HepG2 (cell line): ENCODE results near the gene PCSK6. TPM values are rescaled to one million over a fixed set of nuclear protein-coding genes. Genes with fewer than 3 reads are reported as not detected.

ENCODE experiments used
- ASH2L ChIP-seq: fragments of 300-600, 200-600 bp; sonication (generic); IDR thresholded peaks from 2 replicates; pipeline ENCODE4 v1.7.0; 2017; ENCODE audit warnings: low read depth, mild to moderate bottlenecking, moderate library complexity, mixed read lengths, low read length; ENCODE audit not compliant: insufficient read length
- ATM ChIP-seq: fragments of 450-650 bp; IDR thresholded peaks from 2 replicates; pipeline ENCODE4 v1.7.1; 2017; ENCODE audit warnings: mild to moderate bottlenecking, borderline replicate concordance
- CHD4 ChIP-seq: fragments of 200-600 bp; sonication (generic); IDR thresholded peaks from 2 replicates; pipeline ENCODE4 v1.7.0; 2017; ENCODE audit warnings: mild to moderate bottlenecking, low read length, borderline replicate concordance
- JUND ChIP-seq: sonication (generic); formaldehyde crosslinking; IDR thresholded peaks from 2 replicates; pipeline ENCODE4 v1.8.0; 2022; ENCODE audit warnings: mild to moderate bottlenecking, missing genetic modification reagents
- KAT2B ChIP-seq: fragments of 150-350 bp; IDR thresholded peaks from 2 replicates; pipeline ENCODE4 v1.6.1; 2014; ENCODE audit warnings: low read depth, low read length, borderline replicate concordance
- KDM6A ChIP-seq: IDR thresholded peaks from 2 replicates; pipeline ENCODE4 v1.6.1; 2016; ENCODE audit warnings: low read depth
- KLF15 ChIP-seq: sonication (generic); formaldehyde crosslinking; IDR thresholded peaks from 2 replicates; pipeline ENCODE4 v1.8.1; 2023; ENCODE audit warnings: borderline replicate concordance, mild to moderate bottlenecking, inconsistent platforms, missing genetic modification reagents, mixed read lengths
- MAF1 ChIP-seq: sonication (generic); formaldehyde crosslinking; IDR thresholded peaks from 2 replicates; pipeline ENCODE4 v1.5.0; 2020; ENCODE audit warnings: missing genetic modification reagents, borderline replicate concordance
- MAFG ChIP-seq: sonication (generic); formaldehyde crosslinking; IDR thresholded peaks from 2 replicates; pipeline ENCODE4 v1.5.1; 2020; ENCODE audit warnings: mild to moderate bottlenecking, missing genetic modification reagents
- MYNN ChIP-seq: sonication (generic); formaldehyde crosslinking; IDR thresholded peaks from 2 replicates; pipeline ENCODE4 v1.4.0; 2020; ENCODE audit warnings: mild to moderate bottlenecking, low read depth, missing genetic modification reagents
- NFRKB ChIP-seq: fragments of 450-650 bp; IDR thresholded peaks from 2 replicates; pipeline ENCODE4 v1.6.1; 2017
- PLRG1 ChIP-seq: fragments of 450-650 bp; conservative IDR thresholded peaks from 2 replicates; pipeline ENCODE4 v1.6.1; 2016
- POLR2A ChIP-seq, 2 experiments: IDR thresholded peaks; 2 replicates each; pipeline ENCODE4 v1.6.1; 2011; ENCODE audit warnings: low read depth in 2 of 2, low read length in 2 of 2, mild to moderate bottlenecking in 1 of 2, moderate library complexity in 1 of 2; ENCODE audit not compliant: insufficient read depth in 1 of 2
- REXO4 ChIP-seq: sonication (generic); formaldehyde crosslinking; IDR thresholded peaks from 2 replicates; pipeline ENCODE4 v1.8.0; 2022; ENCODE audit warnings: missing genetic modification reagents, mild to moderate bottlenecking, borderline replicate concordance
- SIX1 ChIP-seq: sonication (generic); formaldehyde crosslinking; IDR thresholded peaks from 2 replicates; pipeline ENCODE4 v1.4.0; 2020; ENCODE audit warnings: missing genetic modification reagents, borderline replicate concordance
- SRY ChIP-seq: sonication (generic); formaldehyde crosslinking; IDR thresholded peaks from 2 replicates; pipeline ENCODE4 v1.8.0; 2022; ENCODE audit warnings: mild to moderate bottlenecking, missing genetic modification reagents
- ZFAT ChIP-seq: sonication (generic); formaldehyde crosslinking; conservative IDR thresholded peaks from 2 replicates; pipeline ENCODE4 v1.8.1; 2023; ENCODE audit warnings: missing genetic modification reagents, inconsistent platforms
- ZKSCAN8 ChIP-seq: IDR thresholded peaks from 2 replicates; pipeline ENCODE4 v1.6.1; 2016; ENCODE audit warnings: borderline replicate concordance, missing genetic modification reagents, missing compliant biosample characterization
- ZNF12 ChIP-seq: sonication (generic); formaldehyde crosslinking; IDR thresholded peaks from 2 replicates; pipeline ENCODE4 v1.5.0; 2020; ENCODE audit warnings: missing genetic modification reagents
- ZNF7 ChIP-seq: IDR thresholded peaks from 2 replicates; pipeline ENCODE4 v1.6.1; 2016; ENCODE audit warnings: missing biosample characterization, missing genetic modification reagents
- ZNF841 ChIP-seq: sonication (generic); formaldehyde crosslinking; IDR thresholded peaks from 2 replicates; pipeline ENCODE4 v1.8.1; 2023; ENCODE audit warnings: missing genetic modification reagents, borderline replicate concordance
- polyA plus RNA-seq, 8 experiments: library from polyadenylated mRNA; depleted of rRNA in 3 of 8; stranded (reverse) in 7 of 8; unstranded in 1 of 8; fragments of >200 nt; fragmentation: Illumina TruSeq in 4 of 8; extraction: Trizol in 4 of 8; gene quantifications; 2 replicates each; pipeline versions ENCODE4 v1.2.1 to v1.2.3, GENCODE V29; 2011 to 2016; ENCODE audit warnings: low read depth in 4 of 8, missing spikeins in 1 of 8, mixed read lengths in 1 of 8; ENCODE audit not compliant: insufficient read depth in 1 of 8
- total RNA-seq, 5 experiments: library from RNA; depleted of rRNA; stranded (reverse); fragments of >200 nt; fragmentation: Illumina TruSeq; extraction: Trizol; gene quantifications; 2 replicates each; pipeline ENCODE4 v1.2.3, GENCODE V29; 2016; ENCODE audit warnings: low read depth in 1 of 5
- TF ChIP-seq, protein P1 (sequence below): sonication (generic); formaldehyde crosslinking; IDR thresholded peaks from 2 replicates; pipeline ENCODE4 v1.9.0; 2021; ENCODE audit warnings: missing genetic modification reagents, borderline replicate concordance
- TF ChIP-seq, protein P2 (sequence below): sonication (generic); formaldehyde crosslinking; IDR thresholded peaks from 2 replicates; pipeline ENCODE4 v1.8.1; 2023; ENCODE audit warnings: mild to moderate bottlenecking, moderate library complexity, missing genetic modification reagents
- TF ChIP-seq, protein P3 (sequence below): sonication (generic); formaldehyde crosslinking; IDR thresholded peaks from 2 replicates; pipeline ENCODE4 v1.4.0; 2020; ENCODE audit warnings: missing genetic modification reagents
- TF ChIP-seq, protein P4 (sequence below): sonication (generic); formaldehyde crosslinking; IDR thresholded peaks from 2 replicates; pipeline ENCODE4 v1.8.1; 2023; ENCODE audit warnings: mild to moderate bottlenecking, inconsistent platforms, moderate library complexity, missing genetic modification reagents, borderline replicate concordance

The PCSK6 gene
- total and polyA plus RNA-seq, 2 of the 13 experiments (the other 11 are each of a cell fraction or from before 2014, with no cell fraction given), result 56.5 to 155 TPM

DNA sequence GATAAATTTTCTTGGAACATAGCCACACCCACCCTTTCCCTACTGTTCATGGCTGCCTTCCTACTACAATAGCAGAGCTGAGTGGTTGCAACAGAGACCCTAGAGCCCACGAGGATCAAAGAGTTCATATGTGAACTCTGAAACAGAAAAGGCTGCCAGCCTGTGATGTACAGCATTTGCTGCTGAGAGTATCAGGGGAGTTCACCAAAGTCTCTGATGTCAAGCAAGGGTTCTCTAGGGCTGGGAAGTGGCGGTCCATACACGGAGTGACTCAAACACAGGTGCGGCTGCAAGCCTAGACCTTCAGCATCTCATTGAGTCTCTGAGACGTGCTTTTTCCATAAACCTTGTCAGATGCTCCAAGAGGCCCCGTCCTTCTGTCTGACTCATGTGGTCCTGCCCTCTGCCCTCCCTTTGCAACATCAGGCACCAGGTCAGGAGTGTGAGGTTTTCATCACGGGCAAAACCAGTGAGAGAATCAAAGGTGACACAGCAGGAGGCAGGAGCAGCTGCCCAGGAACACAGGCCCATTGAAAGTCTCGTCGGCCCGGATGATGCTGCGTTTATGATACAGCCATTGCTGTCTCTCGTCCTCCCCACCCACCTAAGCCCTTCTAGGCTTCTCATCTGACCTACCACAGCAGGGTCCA lies 42.9 kb downstream of the PCSK6 start (continued):
- TF ChIP-seq, protein P1, sequence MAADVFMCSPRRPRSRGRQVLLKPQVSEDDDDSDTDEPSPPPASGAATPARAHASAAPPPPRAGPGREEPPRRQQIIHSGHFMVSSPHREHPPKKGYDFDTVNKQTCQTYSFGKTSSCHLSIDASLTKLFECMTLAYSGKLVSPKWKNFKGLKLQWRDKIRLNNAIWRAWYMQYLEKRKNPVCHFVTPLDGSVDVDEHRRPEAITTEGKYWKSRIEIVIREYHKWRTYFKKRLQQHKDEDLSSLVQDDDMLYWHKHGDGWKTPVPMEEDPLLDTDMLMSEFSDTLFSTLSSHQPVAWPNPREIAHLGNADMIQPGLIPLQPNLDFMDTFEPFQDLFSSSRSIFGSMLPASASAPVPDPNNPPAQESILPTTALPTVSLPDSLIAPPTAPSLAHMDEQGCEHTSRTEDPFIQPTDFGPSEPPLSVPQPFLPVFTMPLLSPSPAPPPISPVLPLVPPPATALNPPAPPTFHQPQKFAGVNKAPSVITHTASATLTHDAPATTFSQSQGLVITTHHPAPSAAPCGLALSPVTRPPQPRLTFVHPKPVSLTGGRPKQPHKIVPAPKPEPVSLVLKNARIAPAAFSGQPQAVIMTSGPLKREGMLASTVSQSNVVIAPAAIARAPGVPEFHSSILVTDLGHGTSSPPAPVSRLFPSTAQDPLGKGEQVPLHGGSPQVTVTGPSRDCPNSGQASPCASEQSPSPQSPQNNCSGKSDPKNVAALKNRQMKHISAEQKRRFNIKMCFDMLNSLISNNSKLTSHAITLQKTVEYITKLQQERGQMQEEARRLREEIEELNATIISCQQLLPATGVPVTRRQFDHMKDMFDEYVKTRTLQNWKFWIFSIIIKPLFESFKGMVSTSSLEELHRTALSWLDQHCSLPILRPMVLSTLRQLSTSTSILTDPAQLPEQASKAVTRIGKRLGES (CRISPR knock-in tag), result no peak
- TF ChIP-seq ZNF841 (CRISPR knock-in tag) (no peak), SRY (CRISPR knock-in tag) (no peak), PLRG1 (no peak), POLR2A (IDR thresholded peaks at IDR 0.05; ENCODE audit: insufficient read depth in 1 of 2, low read depth in 2 of 2, low read length in 2 of 2) (peak in 1 of 2 experiments; percentile 35; a peak in 1 of 4 replicates), REXO4 (CRISPR knock-in tag) (no peak), NFRKB (no peak), MAF1 (CRISPR knock-in tag) (no peak), ZKSCAN8 (no peak), SIX1 (no peak), MAFG (CRISPR knock-in tag) (no peak), JUND (CRISPR knock-in tag) (peak; percentile 71; the same call in 1 of the 2 replicates), KLF15 (CRISPR knock-in tag) (no peak), KAT2B (no peak), ATM (no peak), ZFAT (no peak), ZNF7 (no peak), MYNN (CRISPR knock-in tag) (no peak), CHD4 (0 out of 2 replicates have a peak, but pooled peaks have one; percentile 8), KDM6A (CRISPR knock-in tag) (peak; percentile 53; the same call in 1 of the 2 replicates), ZNF12 (CRISPR knock-in tag) (no peak), ASH2L (peak; percentile 77)
- TF ChIP-seq, protein P2, sequence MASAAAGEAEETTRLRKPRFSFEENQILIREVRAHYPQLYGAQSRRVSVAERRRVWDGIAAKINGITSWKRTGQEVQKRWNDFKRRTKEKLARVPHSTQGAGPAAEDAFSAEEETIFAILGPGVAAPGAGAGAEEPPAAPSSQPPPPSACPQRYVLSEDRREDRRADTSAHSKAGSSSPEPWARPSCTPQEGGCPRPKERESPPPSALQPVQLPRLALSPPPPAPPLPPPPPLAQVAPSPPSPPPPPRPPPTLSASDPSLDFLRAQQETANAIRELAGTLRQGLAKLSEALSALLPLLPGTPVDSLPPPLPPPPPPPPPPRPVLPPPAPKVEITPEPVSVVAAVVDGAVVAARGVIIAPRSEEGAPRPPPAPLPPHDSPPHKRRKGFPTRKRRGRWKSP (CRISPR knock-in tag), result peak; percentile 47; the same call in 1 of the 2 replicates
- TF ChIP-seq, protein P3, sequence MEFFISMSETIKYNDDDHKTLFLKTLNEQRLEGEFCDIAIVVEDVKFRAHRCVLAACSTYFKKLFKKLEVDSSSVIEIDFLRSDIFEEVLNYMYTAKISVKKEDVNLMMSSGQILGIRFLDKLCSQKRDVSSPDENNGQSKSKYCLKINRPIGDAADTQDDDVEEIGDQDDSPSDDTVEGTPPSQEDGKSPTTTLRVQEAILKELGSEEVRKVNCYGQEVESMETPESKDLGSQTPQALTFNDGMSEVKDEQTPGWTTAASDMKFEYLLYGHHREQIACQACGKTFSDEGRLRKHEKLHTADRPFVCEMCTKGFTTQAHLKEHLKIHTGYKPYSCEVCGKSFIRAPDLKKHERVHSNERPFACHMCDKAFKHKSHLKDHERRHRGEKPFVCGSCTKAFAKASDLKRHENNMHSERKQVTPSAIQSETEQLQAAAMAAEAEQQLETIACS (CRISPR knock-in tag), result no peak
- TF ChIP-seq, protein P4, sequence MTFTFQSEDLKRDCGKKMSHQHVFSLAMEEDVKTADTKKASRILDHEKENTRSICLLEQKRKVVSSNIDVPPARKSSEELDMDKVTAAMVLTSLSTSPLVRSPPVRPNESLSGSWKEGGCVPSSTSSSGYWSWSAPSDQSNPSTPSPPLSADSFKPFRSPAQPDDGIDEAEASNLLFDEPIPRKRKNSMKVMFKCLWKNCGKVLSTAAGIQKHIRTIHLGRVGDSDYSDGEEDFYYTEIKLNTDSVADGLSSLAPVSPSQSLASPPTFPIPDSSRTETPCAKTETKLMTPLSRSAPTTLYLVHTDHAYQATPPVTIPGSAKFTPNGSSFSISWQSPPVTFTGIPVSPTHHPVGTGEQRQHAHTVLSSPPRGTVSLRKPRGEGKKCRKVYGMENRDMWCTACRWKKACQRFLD (CRISPR knock-in tag), result no peak
